Cardiac muscle cell (in vitro differentiated cells and primary cell): Measurements from ENCODE around the gene APRT. TPM values are rescaled to one million over a fixed set of nuclear protein-coding genes. Genes with fewer than 3 reads are reported as not detected.
"Not testable (repeated sequence)": the region's sequence is repeated elsewhere in the genome, so short reads cannot be mapped to it uniquely, and the experiment has no call there.

Experiments
- DNase-seq, 2 donors: peaks; one replicate each; pipeline versions ENCODE4 v3.0.0 to v3.0.0-alpha.2; 2010 to 2017; ENCODE audit warnings: low read depth in 1 of 2, low spot score in 1 of 2
- H3K27ac ChIP-seq: fragments of 200-600 bp; sonication (generic); 2 replicates; pipeline ENCODE4 v1.5.1; 2016
- H3K27me3 ChIP-seq: fragments of 200-600 bp; sonication (generic); 2 replicates; pipeline ENCODE4 v1.6.0; 2016; ENCODE audit warnings: control low read depth
- H3K36me3 ChIP-seq: fragments of 200-600 bp; sonication (generic); 2 replicates; pipeline ENCODE4 v1.5.1; 2016; ENCODE audit warnings: control low read depth
- H3K4me1 ChIP-seq: fragments of 200-600 bp; sonication (generic); 2 replicates; pipeline ENCODE4 v1.8.1; 2017; ENCODE audit warnings: low read depth, mild to moderate bottlenecking, mixed run types
- H3K4me3 ChIP-seq: fragments of 200-600 bp; sonication (generic); 2 replicates; pipeline ENCODE4 v1.5.1; 2016; ENCODE audit warnings: mild to moderate bottlenecking
- H3K9me3 ChIP-seq: fragments of 200-600 bp; sonication (generic); 2 replicates; pipeline ENCODE4 v1.5.1; 2017; ENCODE audit warnings: low read depth, mild to moderate bottlenecking, control low read depth
- CTCF ChIP-seq: IDR thresholded peaks from 2 replicates; pipeline ENCODE4 v1.5.1; 2012; ENCODE audit warnings: low read depth, mild to moderate bottlenecking, low read length
- polyA plus RNA-seq: library from polyadenylated mRNA; unstranded; fragments of >200 nt; fragmentation: Nextera tagmentation; extraction: Ambion mirVana; gene quantifications from 2 replicates; pipeline ENCODE4 v1.2.1, GENCODE V29; 2016
- total RNA-seq: library from RNA; depleted of rRNA; stranded (reverse); fragments of >200 nt; gene quantifications from 2 replicates; pipeline ENCODE4 v1.2.3, GENCODE V29; 2016

Gene APRT
- total and polyA plus RNA-seq, 2 experiments from 2014 or later: 123 to 169 TPM

DNA sequence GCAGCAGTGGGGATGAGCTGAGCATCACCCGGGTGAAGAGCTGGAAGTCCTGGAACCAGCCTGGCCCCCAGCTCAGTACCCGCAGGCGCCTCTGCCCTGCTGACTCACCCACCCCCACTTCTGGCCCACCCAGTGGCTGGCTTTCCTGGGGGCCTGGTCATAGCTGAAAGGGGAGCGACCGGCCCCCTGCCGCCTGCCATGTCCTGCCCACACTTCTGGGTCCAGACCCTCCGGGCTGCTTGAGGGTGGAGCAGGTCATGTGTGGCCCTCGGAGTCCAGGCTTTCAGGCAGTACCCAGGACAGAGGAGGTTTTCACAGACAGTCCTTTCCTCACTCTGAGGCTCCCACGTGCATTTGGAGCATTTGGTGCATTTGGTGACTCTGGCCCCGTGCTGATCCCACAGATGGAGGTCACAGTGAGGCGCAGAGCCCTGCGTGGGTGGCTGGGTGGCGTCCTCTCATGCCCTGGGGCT lies 19.6 kb downstream of the APRT start:
- TF ChIP-seq CTCF: no peak
- H3K4me3 ChIP-seq: no peak overlapping the region
- no peaks in the 10 kb centered on the region for H3K27me3 ChIP-seq
- no peaks in the 10 kb centered on the region for H3K9me3 ChIP-seq
- no peaks in the 10 kb centered on the region for H3K36me3 ChIP-seq
- peaks cover 3% of the 10 kb centered on the region for H3K4me1 ChIP-seq
- DNase-seq: no peak
- no peak overlapping the region for H3K27ac ChIP-seq

GRCh38 chr16:88790312-88791211 lies 21.2 kb downstream of the APRT start:
- TF ChIP-seq CTCF: no peak
- Histone ChIP-seq H3K27ac (no peak overlapping the region), H3K4me1 (peaks cover 3% of the 10 kb centered on the region), H3K36me3 (no peaks in the 10 kb centered on the region), H3K27me3 (no peaks in the 10 kb centered on the region), H3K4me3 (no peak overlapping the region), H3K9me3 (no peaks in the 10 kb centered on the region)
- DNase-seq: peak in 1 of 2 donors; percentile 49

DNA sequence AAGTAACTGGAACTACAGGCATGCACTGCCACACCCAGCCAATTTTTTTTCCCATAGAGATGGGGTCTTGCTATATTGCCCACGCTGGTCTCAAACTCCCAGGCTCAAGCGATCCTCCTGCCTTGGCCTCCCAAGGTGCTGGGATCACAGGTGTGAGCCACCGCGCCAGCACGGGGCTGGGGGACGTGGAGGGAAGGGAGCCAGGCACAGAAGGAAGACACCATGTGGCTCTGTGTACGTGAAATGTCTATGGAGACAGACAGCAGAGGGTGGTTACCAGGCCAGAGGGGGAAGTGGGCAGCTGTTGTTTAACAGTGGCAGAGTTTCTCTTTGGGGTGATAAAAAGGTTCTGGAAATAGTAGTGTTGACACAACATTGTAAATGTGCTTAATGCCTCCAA lies 22.1 kb downstream of the APRT start:
- Histone ChIP-seq H3K36me3 (no peaks in the 10 kb centered on the region), H3K9me3 (no peaks in the 10 kb centered on the region), H3K27ac (no peak overlapping the region), H3K4me3 (no peak overlapping the region), H3K27me3 (no peaks in the 10 kb centered on the region), H3K4me1 (peaks cover 3% of the 10 kb centered on the region)
- no peak for DNase-seq
- no peak for TF ChIP-seq CTCF

GRCh38 chr16:88788749-88789148 lies 23.0 kb downstream of the APRT start:
- H3K27me3 ChIP-seq, H3K27ac ChIP-seq, H3K9me3 ChIP-seq, DNase-seq, H3K4me3 ChIP-seq, H3K4me1 ChIP-seq, H3K36me3 ChIP-seq: not testable (repeated sequence)

GRCh38 chr16:88787579-88788314 lies 24.0 kb downstream of the APRT start:
- no peaks in the 10 kb centered on the region for H3K27me3 ChIP-seq
- H3K27ac ChIP-seq: no peak overlapping the region
- H3K4me3 ChIP-seq: no peak overlapping the region
- no peak for TF ChIP-seq CTCF
- no peaks in the 10 kb centered on the region for H3K9me3 ChIP-seq
- no peaks in the 10 kb centered on the region for H3K36me3 ChIP-seq
- DNase-seq: no peak
- peaks cover 6% of the 10 kb centered on the region for H3K4me1 ChIP-seq
